ENCODE data around the gene TMEM150A. TPM values are rescaled to one million over a fixed set of nuclear protein-coding genes. Genes with fewer than 3 reads are reported as not detected.

Gene TMEM150A
- total RNA-seq, 1 donor from 2014 or later = 31.5 TPM

- H3K27ac ChIP-seq = no peak overlapping the region
- no peak for TF ChIP-seq CTCF (IDR thresholded peaks at IDR 0.05)
- H3K27me3 ChIP-seq = no peaks in the 10 kb centered on the region
- peaks cover 97% of the 10 kb centered on the region for H3K36me3 ChIP-seq
- H3K9me3 ChIP-seq = no peaks in the 10 kb centered on the region
- H3K4me3 ChIP-seq = no peak overlapping the region
- peaks cover 5% of the 10 kb centered on the region for H3K4me1 ChIP-seq
- DNase-seq = no peak
- intact Hi-C loops (cut with DNase I) = no loop called here
- no peak for ATAC-seq
Observed at GRCh38 chr2:85548608-85548900, 53.9 kb downstream of the TMEM150A start.

Other genes starting within 250 kb of the TMEM150A start
- 58.1 TPM for gene RETSAT, start 248.2 kb downstream of the TMEM150A start, total RNA-seq
- 22.0 TPM for gene ELMOD3, start 247.9 kb downstream of the TMEM150A start, total RNA-seq
- 419 TPM for gene CAPG, start 192.3 kb downstream of the TMEM150A start, total RNA-seq
- gene SH2D6, start 184.0 kb downstream of the TMEM150A start, total RNA-seq = 1.0 TPM
- 212 TPM for gene MAT2A, start 63.5 kb downstream of the TMEM150A start, total RNA-seq
- 73.2 TPM for gene GGCX, start 41.2 kb downstream of the TMEM150A start, total RNA-seq
- gene VAMP8, start 25.1 kb downstream of the TMEM150A start, total RNA-seq = 235 TPM
- gene VAMP5, start 18.3 kb downstream of the TMEM150A start, total RNA-seq = 84.8 TPM
- 85.9 TPM for gene RNF181, start 7.0 kb downstream of the TMEM150A start, total RNA-seq
- 37.9 TPM for gene C2orf68, start 9.4 kb upstream of the TMEM150A start, total RNA-seq
- gene USP39, start 13.5 kb upstream of the TMEM150A start, total RNA-seq = 37.0 TPM
- 14,872 TPM for gene SFTPB, start 65.5 kb upstream of the TMEM150A start, total RNA-seq
- 18.5 TPM for gene GNLY, start 91.7 kb upstream of the TMEM150A start, total RNA-seq
- gene ATOH8, start 151.3 kb upstream of the TMEM150A start, total RNA-seq = 93.6 TPM

Data from upper lobe of right lung (tissue), 1 donor.